Smooth muscle cell (in vitro differentiated cells): ENCODE results near the gene MAGI1. TPM values are rescaled to one million over a fixed set of nuclear protein-coding genes. Genes with fewer than 3 reads are reported as not detected.

ENCODE experiments used
- polyA plus RNA-seq: library from polyadenylated mRNA; unstranded; fragments of >200 nt; fragmentation: Nextera tagmentation; extraction: Ambion mirVana; gene quantifications from 2 replicates; pipeline ENCODE4 v1.2.1, GENCODE V29; 2016
- small RNA-seq: library from RNA; depleted of rRNA; stranded (forward); fragments of <200 nt; gene quantifications from one replicate; pipeline ENCODE3, GENCODE V24; 2014
- total RNA-seq: library from RNA; depleted of rRNA; stranded (reverse); fragments of >200 nt; gene quantifications from 2 replicates; pipeline ENCODE4 v1.2.3, GENCODE V29; 2014

MAGI1 gene
- total and polyA plus RNA-seq, 2 experiments from 2014 or later: 9.9 to 23.3 TPM

Small RNA genes within 50 kb of the gene (small RNA-seq; reads per million reads assigned to genes)
- gene RF00019: not detected

Other genes starting within 250 kb of the MAGI1 start
- gene SLC25A26, start 182.1 kb upstream of the MAGI1 start, total RNA-seq: 8.9 and 9.3 TPM in 2 replicates
- 14.5 and 18.9 TPM in 2 replicates for gene SLC25A26, start 182.1 kb upstream of the MAGI1 start, polyA plus RNA-seq